DOHH2 (cell line): ENCODE results near the gene PLA2G6.

ENCODE experiments used
- EZH2phosphoT487 ChIP-seq: fragments of 200-600 bp; sonication (generic); IDR thresholded peaks from 2 replicates; pipeline ENCODE4 v1.6.1; 2017; ENCODE audit warnings: borderline replicate concordance, mild to moderate bottlenecking, antibody characterized with exemption, low read length, moderate library complexity, mixed read lengths
- TF ChIP-seq, protein P1 (sequence below): fragments of 200-600 bp; sonication (generic); IDR thresholded peaks from one replicate; pipeline ENCODE4 v1.5.1; 2014; ENCODE audit warnings: antibody characterized with exemption, mild to moderate bottlenecking, low read depth, low read length; ENCODE audit not compliant: poor library complexity, severe bottlenecking

DNA sequence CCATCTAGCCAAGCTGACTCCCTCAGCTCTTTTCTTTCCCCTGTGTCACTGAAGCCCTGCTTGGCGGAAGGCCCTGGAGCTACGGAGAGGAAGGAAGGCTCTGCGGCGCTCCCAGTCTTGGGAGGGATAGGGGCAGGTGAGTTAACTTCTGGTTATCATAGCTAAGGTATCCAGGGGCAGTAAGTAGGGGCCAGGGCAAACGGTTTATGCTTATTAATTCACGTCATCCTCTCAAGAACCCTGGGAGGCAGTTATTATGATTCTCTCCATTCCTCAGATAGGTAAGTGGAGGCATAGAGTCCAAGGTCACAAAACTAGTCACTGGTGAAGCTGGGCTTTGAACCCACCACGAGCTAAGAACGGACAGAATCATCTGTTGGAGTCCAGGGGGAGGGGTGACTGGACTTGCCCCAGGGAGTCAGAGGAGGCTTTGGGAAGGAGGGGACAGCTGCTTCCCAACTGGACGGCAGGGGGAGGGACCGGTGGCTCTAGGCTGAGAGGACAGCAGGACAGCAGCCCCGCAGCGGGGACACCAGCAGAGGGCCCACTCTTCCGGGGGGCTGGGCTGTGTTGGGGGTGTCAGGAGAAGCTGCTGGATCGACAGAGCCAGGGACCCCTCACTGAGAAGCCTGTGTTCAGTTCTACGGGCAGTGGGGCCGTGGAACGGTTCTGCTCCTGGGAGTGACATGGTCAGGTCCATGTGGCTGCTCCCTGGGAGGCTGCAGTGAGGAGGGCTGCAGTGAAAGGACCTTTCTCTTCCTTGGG is 74.6 kb downstream of the PLA2G6 start:
- TF ChIP-seq, protein P1, sequence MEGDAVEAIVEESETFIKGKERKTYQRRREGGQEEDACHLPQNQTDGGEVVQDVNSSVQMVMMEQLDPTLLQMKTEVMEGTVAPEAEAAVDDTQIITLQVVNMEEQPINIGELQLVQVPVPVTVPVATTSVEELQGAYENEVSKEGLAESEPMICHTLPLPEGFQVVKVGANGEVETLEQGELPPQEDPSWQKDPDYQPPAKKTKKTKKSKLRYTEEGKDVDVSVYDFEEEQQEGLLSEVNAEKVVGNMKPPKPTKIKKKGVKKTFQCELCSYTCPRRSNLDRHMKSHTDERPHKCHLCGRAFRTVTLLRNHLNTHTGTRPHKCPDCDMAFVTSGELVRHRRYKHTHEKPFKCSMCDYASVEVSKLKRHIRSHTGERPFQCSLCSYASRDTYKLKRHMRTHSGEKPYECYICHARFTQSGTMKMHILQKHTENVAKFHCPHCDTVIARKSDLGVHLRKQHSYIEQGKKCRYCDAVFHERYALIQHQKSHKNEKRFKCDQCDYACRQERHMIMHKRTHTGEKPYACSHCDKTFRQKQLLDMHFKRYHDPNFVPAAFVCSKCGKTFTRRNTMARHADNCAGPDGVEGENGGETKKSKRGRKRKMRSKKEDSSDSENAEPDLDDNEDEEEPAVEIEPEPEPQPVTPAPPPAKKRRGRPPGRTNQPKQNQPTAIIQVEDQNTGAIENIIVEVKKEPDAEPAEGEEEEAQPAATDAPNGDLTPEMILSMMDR: no peak
- no peak for TF ChIP-seq EZH2phosphoT487
